PC-9 (cell line): ENCODE results near the gene DOCK4.

ENCODE experiments used
- EZH2 ChIP-seq: fragments of 200-600 bp; sonication (generic); IDR thresholded peaks from 2 replicates; pipeline ENCODE4 v1.8.0; 2017; ENCODE audit warnings: antibody characterized with exemption, low read depth
- TF ChIP-seq, protein P1 (sequence below): fragments of 200-600 bp; sonication (generic); conservative IDR thresholded peaks from 2 replicates; pipeline ENCODE4 v1.6.1; 2017; ENCODE audit warnings: mixed run types, antibody characterized with exemption, mild to moderate bottlenecking, moderate library complexity

DNA sequence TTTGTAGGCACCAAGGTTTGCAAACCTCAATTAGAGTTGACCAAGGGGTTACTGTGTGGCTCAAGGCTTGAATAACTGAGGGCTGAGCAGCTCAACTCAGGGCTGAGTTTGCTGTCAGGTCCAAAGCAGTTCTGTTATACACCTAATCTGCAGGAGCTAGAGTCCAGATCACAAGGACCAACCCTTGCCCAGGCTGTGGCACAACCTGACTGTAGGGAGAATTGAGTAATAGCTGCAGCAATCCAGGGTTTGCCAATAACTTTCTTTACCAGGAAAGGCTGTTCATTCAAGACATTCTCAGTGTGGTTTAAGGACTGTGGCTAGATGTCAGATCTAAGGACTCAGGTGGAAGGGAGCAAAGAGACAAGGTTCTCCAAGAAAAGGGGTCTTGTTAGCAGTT is 528.4 kb downstream of the DOCK4 start:
- TF ChIP-seq, protein P1, sequence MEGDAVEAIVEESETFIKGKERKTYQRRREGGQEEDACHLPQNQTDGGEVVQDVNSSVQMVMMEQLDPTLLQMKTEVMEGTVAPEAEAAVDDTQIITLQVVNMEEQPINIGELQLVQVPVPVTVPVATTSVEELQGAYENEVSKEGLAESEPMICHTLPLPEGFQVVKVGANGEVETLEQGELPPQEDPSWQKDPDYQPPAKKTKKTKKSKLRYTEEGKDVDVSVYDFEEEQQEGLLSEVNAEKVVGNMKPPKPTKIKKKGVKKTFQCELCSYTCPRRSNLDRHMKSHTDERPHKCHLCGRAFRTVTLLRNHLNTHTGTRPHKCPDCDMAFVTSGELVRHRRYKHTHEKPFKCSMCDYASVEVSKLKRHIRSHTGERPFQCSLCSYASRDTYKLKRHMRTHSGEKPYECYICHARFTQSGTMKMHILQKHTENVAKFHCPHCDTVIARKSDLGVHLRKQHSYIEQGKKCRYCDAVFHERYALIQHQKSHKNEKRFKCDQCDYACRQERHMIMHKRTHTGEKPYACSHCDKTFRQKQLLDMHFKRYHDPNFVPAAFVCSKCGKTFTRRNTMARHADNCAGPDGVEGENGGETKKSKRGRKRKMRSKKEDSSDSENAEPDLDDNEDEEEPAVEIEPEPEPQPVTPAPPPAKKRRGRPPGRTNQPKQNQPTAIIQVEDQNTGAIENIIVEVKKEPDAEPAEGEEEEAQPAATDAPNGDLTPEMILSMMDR: no peak
- no peak for TF ChIP-seq EZH2
